SK-N-MC (cell line): ENCODE data around the gene PPIC.

Experiments used
- EZH2 ChIP-seq: fragments of 200-600 bp; sonication (generic); IDR thresholded peaks from one replicate; pipeline ENCODE4 v1.6.1; 2017; ENCODE audit warnings: antibody characterized with exemption
- POLR2AphosphoS5 ChIP-seq: IDR thresholded peaks from 2 replicates; pipeline ENCODE4 v1.6.1; 2012; ENCODE audit warnings: mild to moderate bottlenecking, low read depth, low read length, borderline replicate concordance

DNA sequence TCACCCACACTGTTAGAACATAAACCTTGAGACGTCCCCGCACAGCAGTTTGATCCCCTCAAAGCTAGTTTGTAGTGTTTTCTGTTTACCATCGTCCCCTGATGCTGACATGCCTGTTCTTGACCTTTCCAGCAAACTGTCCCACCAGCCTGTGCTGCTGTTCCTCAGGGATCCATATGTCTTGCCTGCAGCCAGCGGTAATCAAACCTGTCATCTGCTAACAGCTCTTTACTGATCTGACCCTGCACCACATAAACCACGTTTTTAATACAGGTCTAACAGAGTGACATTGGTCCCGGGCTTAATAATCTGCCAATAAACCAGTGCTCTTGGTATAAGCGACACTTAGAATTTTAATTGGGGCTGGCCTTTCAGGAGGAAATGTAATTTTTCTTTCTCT lies 34.7 kb downstream of the PPIC start:
- TF ChIP-seq POLR2AphosphoS5 (no peak), EZH2 (no peak)
